Suprapubic skin (tissue), 3 donors: ENCODE data around the gene SMOC2.

Experiments used
- POLR2A ChIP-seq, 2 donors: fragments of 450-650 bp; IDR thresholded peaks; one replicate each; pipeline ENCODE4 v1.6.1; 2017; ENCODE audit warnings: antibody characterized with exemption in 2 of 2, mild to moderate bottlenecking in 2 of 2, moderate library complexity in 2 of 2
- TF ChIP-seq, protein P1 (sequence below), 2 donors: fragments of 200-600 bp in 1 of 2; fragments of 450-650 bp in 1 of 2; sonication (generic) in 1 of 2; IDR thresholded peaks; one replicate each; pipeline ENCODE4 v1.5.1; 2016 to 2019; ENCODE audit warnings: antibody characterized with exemption in 2 of 2, mild to moderate bottlenecking in 1 of 2, moderate library complexity in 1 of 2

DNA sequence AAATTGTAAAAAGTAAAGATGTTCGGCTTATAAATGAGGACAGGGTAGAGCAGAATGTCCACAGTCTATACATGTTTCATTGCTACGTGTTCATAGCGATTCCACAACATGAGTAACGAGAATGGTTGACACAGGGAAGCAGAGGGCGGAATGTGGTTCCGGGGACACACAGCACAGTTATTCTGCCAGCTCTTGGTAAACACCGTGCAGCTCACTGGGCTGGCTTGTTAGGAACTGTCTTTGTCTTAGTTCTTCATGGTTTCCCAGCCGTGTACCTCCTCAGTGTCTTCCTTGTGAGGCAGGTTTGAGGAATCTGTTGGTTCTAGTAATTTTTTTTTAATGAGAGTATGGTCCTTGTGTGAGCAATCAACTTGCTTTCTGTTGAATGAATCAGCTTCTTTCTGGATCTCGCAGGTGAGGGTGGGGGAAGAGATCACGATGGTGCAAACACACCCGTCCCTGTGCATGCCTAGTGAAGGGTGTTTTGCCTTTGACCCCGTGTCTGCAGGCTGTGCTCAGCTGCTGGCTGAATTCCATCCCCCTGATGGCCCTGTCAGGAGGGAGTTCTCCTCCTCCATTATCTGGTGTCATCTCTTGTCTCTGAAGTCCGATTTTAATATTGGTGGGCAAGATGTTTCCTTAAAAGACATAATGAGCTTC is 168.2 kb downstream of the SMOC2 start:
- TF ChIP-seq, protein P1, sequence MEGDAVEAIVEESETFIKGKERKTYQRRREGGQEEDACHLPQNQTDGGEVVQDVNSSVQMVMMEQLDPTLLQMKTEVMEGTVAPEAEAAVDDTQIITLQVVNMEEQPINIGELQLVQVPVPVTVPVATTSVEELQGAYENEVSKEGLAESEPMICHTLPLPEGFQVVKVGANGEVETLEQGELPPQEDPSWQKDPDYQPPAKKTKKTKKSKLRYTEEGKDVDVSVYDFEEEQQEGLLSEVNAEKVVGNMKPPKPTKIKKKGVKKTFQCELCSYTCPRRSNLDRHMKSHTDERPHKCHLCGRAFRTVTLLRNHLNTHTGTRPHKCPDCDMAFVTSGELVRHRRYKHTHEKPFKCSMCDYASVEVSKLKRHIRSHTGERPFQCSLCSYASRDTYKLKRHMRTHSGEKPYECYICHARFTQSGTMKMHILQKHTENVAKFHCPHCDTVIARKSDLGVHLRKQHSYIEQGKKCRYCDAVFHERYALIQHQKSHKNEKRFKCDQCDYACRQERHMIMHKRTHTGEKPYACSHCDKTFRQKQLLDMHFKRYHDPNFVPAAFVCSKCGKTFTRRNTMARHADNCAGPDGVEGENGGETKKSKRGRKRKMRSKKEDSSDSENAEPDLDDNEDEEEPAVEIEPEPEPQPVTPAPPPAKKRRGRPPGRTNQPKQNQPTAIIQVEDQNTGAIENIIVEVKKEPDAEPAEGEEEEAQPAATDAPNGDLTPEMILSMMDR (IDR thresholded peaks at IDR 0.05) = no peak
- TF ChIP-seq POLR2A (IDR thresholded peaks at IDR 0.05) = no peak
